Non-pigmented ciliary epithelial cell (primary cell): Measurements from ENCODE around the gene KRT25.

ENCODE experiments used
- DNase-seq: peaks from one replicate; pipeline ENCODE4 v3.0.0-alpha.2; 2010; ENCODE audit warnings: low read depth

KRT25 gene, protein sequence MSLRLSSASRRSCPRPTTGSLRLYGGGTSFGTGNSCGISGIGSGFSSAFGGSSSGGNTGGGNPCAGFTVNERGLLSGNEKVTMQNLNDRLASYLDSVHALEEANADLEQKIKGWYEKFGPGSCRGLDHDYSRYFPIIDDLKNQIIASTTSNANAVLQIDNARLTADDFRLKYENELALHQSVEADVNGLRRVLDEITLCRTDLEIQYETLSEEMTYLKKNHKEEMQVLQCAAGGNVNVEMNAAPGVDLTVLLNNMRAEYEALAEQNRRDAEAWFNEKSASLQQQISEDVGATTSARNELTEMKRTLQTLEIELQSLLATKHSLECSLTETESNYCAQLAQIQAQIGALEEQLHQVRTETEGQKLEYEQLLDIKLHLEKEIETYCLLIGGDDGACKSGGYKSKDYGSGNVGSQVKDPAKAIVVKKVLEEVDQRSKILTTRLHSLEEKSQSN

DNA sequence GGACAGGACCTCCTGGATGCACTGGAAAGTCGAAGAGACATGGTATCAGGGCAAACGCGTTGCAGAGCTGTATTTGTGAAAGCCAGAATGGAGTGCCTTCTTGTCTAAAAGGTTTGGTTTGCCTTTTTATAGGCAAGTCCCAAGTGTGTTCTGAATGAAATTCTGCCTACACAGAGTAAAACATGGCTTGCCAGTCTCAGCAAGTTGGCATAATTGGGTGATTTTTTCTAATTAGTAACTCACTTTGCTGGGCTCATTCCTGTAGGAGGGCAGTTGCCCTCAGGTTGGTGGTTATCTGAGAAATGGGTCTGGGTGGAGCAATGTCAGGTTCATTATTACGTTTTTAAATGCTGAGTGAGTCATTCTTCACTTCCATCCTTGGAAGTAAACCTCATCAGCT is at the start of gene KRT25:
Gene KRT25 (minus strand): TSS at position 101 of the 400 bp plus-strand sequence. CDS start 60 bp downstream, at position 41.
- no peak for DNase-seq

DNA sequence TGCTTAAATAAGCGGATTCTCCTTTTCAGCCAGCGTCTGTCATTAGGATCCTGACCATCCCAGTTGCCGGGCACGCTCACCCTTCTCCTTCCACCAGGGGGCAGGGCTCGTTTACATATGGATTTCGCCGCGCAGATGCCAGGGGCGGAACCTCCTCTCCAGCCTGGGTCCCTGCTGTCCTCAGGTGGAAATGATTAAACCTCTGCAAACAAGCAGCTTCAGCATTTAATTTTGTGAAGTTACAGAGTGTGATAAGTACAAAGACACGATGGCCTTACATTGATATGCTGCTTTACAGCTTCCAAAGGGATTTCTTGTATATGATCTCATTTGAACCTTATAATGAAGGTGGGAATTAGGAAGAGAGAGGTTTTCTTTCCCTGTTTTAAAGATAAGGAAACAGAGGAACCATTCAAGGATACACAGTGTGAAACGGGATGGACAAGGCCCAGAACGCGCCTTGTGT is 48.5 kb upstream of the KRT25 start:
- DNase-seq: no peak

DNA sequence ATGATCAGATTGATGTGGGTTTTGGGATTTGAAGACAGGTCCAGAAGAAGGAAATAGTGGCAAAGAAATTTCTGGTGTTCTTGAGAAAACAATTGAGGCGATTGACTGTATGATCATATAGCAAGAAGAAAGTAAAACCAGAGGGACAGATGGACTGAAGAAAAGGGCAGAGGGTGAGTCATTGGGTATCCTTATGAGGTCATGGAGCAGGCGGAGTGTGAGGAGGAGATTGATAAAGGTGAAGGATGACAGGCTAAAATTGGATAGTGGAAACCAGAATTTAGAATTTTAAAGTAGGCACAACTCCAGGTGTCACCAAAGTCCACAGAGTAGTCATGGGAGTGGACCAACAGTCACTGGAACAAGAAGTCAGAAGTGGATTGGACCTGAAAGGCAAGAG is 46.0 kb upstream of the KRT25 start:
- DNase-seq: no peak

DNA sequence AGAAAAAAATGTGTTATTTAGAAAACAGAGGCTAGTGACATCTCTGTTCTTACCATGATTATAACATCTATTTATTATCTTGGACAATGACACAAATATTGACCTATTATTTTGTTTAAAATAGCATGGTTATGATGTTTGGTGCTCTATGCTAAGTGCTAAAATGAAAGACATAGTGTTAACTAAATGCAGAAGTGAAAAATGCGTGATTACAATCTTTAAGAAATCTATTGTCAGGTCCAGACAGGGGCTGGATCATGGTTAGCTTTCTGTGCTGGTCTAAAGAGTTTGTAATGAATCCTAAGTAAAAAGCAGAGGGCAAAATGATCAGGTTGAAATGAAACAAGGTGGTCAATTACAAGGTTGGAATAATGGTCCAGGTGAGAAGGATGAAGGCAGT is 45.2 kb upstream of the KRT25 start:
- DNase-seq: no peak

DNA sequence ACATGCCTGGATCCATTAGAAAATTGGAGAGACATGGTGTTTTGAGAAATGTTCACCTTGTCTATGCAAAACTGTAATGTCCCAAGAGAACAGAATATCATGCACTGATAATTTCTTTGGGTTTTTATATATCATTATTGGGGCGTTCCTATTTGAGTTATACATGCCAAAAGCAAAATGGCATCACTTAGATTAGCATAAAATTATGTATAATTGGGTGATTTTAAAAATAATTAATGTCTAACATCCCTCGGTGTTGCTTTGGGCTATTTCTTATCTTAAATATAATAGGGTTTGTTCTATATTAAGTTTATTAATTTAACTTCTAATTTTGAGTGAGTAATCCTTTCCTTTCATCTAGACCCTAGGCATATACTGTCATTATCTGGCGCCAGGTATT is 44.7 kb upstream of the KRT25 start, which contains the start of gene KRT28:
Gene KRT28 (minus strand): TSS at position 101 of the 400 bp plus-strand sequence. CDS start 66 bp downstream, at position 35.
- DNase-seq: no peak

DNA sequence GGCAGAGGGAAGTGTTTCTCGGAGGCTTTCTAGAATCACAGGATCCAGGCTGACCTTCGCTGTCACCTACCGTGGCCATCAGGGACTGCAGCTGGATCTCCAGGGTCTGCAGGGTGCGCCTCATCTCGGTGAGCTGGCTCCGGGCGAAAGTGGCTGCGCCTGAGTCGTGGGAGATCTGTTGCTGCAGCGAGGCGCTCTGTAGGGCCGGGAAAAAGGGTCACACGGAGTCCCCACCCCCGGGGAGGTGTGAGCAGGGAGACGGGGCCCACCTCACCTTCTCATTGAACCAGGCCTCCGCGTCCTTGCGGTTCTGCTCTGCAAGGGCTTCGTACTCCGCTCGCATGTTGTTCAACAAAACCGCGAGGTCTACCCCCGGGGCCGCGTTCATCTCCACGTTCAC is 41.7 kb upstream of the KRT25 start:
- DNase-seq: no peak

DNA sequence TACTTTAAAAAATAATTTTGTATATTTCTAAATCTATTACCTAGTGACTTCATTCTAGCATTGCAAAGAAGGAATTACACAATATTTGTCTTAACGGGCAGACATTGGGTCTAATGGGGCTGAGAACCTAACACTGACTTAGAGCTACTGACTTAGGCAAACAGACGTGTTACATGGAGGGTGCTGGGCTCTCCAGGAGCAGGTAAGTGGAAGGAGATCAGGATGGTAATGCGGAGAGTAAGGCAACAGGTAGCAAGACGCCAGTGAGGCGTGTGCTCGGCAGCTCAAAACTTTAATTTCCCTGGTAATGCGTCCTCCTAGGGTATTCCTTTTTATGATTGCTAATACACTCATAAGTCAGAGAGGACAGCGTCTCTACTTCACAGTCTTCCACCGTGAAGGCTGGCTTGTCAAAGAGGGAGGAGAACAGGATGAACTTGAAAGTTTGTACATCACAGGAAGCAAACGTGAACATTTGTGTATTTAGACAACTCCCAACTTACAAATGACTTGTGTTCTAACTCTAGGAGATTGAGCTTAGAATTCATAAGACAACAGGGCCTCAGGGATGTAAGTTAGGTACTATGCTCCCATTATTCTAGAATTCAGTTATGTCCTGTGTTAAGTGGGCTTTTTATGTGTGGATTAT is 40.0 kb upstream of the KRT25 start:
- DNase-seq: no peak

DNA sequence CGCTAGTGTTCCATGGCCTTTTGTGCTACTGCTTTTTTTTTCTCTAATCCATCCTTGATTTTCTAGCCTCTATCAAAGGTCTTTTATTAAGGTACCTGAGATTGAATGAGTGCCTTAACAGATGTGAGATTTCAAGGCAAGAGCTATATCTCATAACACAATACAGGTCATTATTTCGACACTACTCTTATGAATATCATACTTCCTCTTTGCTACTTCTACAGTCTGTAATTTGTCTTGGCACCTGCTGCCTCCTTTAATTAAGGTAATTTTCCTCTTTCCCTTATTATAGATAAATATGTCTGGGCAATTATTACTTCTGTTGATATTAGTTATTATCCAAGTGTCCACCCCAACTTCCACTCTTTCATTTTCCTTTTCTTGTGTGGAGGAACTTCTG is 39.3 kb upstream of the KRT25 start:
- DNase-seq: no peak

DNA sequence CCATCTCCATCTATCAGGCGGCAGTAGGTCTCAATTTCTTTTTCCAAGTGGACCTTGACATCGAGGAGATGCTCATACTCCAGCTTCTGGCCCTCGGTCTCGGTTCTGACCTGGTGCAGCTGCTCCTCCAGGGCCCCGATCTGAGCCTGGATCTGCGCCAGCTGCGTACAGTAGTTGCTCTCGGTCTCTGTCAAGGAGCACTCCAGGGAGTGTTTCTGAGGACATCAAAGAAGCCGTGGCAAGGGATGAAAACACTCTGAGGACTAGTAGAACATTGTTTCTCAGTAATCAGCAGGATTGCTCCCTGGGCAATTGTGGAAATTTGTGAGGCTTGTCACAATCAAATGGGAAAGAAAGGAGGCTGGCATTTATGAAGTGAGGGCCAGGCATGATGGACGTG is 38.7 kb upstream of the KRT25 start:
- no peak for DNase-seq

DNA sequence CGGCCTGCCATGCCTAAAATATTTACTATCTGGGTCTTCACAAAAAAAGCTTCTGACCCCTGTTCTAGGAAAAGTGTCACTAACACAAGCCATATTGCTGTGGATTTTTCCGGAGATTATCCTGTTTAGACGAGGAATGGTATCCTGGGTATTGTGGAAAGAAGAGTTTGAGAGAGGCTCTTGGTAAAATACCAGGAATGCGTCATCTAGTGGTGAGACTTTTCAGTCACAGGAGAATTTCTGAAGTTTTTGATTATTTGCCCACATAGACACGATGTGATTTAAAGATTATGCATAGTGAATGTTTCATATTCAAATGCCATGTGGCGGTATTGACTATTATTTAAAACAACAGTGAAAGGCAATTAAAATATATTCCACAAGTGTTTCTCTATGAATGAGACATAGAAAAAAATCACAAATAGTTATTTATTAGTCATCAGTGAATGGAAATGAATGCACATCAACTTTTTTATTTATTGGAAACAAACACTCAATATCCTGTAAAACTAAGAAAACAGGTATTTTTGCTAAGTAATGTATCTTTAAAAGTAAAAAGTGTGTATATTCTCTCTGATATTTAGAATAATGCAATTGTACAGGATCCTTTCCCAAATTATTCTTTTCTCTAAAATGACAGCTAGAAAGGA is 36.8 kb upstream of the KRT25 start:
- no peak for DNase-seq

DNA sequence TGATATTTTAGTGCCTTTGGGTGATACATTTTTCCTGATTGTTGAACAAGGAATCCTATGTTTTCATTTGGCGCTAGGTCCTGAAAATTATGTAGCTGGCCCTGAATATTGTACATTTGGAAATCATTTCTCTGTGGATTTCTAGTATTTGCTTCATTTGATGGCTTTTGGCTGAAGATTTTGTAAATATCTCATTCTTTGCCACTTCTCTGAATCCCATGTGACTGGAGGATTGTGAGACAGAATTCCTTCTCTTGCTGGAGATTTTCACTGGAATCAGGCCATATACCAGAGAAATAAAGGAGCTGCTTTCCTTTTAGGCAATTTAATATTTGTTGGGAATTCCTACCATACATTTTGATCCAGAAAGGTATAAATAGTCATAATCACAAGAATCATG is 36.0 kb upstream of the KRT25 start:
- no peak for DNase-seq

DNA sequence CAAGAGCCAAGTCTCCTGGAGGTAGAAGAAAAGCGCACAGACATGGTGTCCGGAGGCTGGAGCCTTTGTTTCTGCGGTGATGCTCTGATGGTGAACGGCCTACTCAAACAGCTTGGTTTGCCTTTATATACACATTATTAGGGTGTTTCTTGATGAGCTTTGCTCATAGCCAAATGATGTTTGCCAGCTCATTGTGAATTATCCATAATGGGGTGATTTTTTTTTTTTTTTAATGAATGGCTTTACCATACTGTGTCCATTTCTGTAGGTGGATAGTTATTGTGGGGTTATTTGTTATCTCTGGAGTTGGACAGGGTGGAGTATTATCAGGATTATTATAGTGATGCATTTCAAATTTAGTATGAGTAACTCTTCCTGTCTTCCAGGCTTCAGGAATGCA is 27.3 kb upstream of the KRT25 start, which contains the start of gene KRT27:
Gene KRT27 (minus strand): TSS at position 101 of the 400 bp plus-strand sequence. CDS start 57 bp downstream, at position 44.
- DNase-seq: no peak

DNA sequence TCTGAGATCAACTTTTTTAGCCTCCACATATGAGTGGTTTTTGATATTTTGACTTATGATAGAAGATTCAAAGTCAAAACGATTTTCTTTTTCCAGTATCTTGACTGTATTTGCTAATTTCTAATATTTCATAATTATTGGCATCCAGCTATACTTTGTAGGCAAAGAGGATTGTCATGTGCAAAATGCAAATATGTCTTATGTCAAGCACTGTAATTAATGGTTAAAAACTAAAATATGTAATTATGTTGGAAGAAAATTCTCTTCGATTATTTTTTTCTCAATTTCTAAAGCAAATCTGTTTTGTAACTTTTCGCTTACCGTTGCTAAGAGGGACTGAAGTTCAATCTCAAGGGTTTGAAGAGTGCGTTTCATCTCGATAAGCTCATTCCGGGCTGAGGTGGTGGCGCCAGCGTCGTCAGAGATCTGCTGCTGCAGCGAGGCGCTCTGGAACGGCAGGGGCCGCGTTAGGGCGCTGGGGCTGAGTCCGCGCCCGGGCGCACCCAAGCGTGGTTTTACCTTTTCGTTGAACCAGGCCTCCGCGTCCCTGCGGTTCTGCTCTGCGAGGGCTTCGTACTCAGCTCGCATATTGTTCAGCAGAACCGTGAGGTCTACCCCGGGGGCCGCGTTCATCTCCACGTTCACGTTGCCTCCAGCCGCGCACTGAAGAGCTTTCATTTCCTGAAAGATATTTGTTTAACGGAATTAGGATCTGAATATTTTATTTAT is 24.2 kb upstream of the KRT25 start:
- DNase-seq: no peak

DNA sequence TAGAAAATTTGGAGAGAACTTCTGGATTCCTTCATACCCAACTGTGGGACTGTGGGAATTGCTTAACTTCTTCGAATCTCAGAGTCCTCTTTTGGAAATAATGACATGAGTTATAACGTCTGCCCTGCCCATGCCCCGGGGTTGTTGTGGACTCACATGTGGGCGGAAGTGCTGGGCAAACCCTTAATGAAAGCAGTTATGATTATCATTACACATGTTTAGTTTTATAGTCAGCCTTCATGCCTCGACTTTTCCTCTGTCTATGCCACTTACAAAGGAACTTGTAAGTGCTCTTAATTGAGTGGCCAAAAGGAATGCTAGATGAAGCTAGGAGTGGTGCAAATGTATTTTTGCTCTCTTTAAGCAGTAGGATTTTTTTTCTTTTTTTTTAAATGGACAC is 23.3 kb upstream of the KRT25 start:
- DNase-seq: no peak

DNA sequence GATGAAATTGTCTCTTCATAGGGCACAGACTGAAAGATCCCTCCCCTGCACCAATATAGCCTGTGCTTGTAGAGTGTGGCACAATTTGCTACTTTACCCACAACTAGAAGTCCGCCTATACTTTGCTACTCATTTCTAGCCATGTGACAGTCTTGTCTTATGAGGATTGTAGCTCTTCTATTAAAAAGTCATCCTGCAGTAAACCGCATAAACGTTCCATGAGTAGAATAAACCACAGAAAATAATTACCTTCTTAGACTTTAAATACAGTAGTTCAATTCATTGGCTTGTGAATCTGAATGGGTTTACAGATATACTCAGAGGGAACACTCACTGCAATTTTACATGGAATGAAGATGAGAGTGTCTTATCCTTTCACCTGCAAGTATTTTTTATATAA is 22.8 kb upstream of the KRT25 start:
- no peak for DNase-seq

DNA sequence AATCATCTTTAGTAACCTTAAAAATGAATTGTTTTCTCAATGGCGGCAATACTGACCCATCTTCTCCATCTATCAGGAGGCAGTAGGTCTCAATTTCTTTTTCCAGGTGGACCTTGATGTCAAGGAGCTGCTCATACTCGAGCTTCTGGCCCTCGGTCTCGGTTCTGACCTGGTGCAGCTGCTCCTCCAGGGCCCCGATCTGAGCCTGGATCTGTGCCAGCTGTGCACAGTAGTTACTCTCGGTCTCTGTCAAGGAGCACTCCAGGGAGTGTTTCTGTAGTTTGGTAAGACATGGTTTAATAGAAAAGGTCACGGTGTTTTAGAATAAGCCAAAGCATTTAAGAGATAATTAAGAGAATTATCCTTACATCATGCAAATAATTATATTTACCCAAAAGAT is 22.3 kb upstream of the KRT25 start:
- DNase-seq: no peak

DNA sequence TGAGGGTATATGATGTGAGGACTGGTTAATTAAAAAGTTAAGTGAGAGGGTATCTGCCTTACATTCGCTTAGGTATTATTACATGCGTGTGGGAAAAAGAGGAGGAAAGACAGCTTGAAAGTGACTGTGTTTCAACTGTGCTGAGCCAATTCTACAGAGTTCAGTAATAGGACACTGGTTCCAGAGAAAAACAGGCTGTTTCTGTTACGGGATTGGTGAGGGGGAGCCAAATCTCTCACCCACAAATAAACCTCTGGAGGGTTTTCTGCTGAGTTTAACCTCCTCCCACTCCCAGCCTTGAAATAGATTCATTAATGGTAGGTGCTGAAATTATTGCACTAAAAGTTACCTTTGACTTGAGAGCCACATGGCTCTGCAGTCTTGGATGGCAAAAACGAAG is 20.8 kb upstream of the KRT25 start:
- DNase-seq: no peak

DNA sequence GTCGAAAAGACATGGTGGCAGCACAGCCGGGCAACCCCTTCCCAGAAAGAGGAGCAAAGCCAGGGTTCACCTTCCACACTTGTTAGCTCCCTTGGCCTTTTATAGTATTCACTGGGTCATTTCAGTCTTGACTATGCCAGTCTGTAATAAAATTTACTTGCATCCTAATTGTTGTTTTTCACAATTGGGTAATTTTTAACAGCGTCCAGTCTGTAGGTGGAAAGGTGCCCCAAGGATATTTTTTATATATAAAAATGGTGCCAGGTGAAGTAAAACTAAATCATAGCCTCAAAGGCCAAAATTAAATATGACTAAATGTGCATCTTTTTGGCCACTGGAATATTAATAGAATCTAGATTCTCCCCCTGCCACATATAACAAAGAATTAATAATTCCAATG is 17.0 kb upstream of the KRT25 start, which contains the start of gene KRT26:
Gene KRT26 (minus strand): TSS at position 101 of the 400 bp plus-strand sequence. CDS start 88 bp downstream, at position 13.
- no peak for DNase-seq

DNA sequence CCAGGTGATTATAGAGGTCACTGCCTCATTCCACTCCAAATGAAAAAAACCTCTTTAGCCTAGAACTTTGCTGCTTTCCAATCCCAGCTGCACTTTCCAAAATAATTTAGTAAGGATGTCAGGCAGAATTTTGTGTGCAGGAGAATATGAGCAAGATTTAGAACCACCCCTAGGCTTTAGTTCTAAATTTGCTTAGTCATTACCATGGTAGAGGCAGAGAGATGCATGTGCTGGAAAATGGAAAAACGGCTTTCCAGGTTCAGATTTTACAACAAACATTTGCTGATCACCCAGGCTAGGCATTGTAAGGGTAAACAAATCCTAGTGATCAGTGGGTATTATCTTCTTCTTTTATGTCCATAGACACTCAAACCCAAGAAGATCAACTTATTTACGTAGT is 10.5 kb upstream of the KRT25 start:
- no peak for DNase-seq

DNA sequence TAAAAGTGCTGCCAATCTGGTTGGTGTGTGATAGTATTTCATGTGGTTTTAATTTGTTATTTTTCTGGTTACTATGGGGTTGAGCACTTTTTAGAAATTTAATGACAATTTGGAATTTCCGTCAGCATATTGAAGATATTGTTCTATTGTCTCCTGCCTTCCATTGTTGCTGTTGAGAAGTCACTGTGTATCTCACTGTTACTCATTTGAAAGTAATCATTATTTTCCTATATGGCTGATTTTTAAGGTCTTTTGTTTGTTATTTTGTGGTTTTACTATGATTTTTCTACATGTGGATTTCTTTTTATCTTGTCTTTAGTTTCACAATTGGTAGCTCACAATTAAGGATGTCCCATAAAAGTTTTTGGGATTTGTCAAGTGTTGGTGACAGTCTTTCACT is 8.6 kb upstream of the KRT25 start:
- DNase-seq: no peak

DNA sequence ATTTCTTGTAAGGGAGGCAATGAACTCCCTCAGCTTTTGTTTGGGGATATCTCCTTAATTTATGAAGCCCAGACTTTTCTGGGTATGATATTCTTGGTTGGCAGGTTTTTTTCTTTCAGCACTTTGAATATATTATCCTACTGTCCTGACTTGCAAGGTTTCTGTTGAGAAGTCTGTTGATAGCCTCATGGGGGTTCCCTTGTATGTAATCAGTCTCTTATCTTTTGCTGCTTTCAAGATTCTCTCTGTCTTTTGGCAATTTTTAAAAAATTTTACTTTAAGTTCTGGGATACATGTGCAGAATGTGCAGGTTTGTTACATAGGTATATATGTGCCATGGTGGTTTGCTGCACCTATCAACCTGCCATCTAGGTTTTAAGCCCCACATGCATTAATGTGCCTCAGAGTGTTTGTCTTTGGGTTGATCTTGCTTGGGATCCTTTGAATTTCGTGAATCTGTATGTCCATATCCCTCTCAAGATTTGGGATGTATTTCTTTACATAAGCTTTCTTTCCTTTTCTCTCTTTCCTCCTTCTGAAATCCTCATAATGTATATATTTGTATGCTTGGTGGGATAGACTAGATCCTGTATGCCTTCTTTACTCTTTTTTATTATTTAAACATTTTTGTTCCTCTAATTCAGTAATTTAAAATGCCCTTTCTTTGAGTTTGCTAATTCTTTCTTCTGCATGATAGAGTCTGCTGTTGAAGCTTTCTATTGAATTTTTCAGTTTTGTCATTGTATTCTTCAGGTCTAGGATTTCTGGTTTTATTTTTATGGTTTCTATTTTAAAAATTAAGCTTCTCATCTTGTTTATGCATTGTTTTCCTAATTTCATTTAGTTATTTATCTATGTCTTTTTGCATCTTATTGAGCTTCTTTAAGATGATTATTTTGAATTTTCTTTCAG is 5.2 kb upstream of the KRT25 start:
- no peak for DNase-seq
